Loucy (cell line): ENCODE data around the gene STX11.

ENCODE experiments used
- EZH2phosphoT487 ChIP-seq: fragments of 200-600 bp; IDR thresholded peaks from 2 replicates; pipeline ENCODE4 v1.6.1; 2018; ENCODE audit warnings: antibody characterized with exemption, mild to moderate bottlenecking, moderate library complexity, borderline replicate concordance
- TF ChIP-seq, protein P1 (sequence below): fragments of 200-600 bp; sonication (generic); conservative IDR thresholded peaks from 2 replicates; pipeline ENCODE4 v1.5.1; 2014; ENCODE audit warnings: mild to moderate bottlenecking, antibody characterized with exemption, low read length

DNA sequence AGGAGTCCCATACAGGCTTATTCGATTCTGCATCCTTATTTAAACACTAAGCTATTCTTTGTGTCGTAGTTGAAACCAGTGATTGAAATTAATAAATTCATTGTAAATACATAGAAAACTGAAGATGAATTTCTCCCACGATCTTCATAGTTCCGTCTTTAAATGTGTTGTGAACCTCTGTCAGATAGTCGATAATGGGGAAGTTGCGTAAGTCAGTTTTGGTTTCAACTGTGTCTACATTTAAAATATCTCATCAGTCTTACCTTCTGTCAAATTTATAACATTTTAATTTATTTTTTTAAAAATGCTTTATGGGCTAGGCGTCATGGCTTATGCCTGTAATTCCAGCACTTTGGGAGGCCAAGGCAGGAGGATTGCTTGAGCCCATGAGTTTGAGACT is 12.7 kb downstream of the STX11 start:
- TF ChIP-seq, protein P1, sequence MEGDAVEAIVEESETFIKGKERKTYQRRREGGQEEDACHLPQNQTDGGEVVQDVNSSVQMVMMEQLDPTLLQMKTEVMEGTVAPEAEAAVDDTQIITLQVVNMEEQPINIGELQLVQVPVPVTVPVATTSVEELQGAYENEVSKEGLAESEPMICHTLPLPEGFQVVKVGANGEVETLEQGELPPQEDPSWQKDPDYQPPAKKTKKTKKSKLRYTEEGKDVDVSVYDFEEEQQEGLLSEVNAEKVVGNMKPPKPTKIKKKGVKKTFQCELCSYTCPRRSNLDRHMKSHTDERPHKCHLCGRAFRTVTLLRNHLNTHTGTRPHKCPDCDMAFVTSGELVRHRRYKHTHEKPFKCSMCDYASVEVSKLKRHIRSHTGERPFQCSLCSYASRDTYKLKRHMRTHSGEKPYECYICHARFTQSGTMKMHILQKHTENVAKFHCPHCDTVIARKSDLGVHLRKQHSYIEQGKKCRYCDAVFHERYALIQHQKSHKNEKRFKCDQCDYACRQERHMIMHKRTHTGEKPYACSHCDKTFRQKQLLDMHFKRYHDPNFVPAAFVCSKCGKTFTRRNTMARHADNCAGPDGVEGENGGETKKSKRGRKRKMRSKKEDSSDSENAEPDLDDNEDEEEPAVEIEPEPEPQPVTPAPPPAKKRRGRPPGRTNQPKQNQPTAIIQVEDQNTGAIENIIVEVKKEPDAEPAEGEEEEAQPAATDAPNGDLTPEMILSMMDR: no peak
- no peak for TF ChIP-seq EZH2phosphoT487
